GM19397 (cell line): ENCODE data around the gene AKAP6.

ENCODE experiments used
- ATAC-seq: cut with Tn5 transposase; IDR thresholded peaks from one replicate; pipeline ENCODE4 v1.9.1; 2021; ENCODE audit warnings: mild to moderate bottlenecking, moderate library complexity; ENCODE audit not compliant: unreplicated experiment

AKAP6 gene

DNA sequence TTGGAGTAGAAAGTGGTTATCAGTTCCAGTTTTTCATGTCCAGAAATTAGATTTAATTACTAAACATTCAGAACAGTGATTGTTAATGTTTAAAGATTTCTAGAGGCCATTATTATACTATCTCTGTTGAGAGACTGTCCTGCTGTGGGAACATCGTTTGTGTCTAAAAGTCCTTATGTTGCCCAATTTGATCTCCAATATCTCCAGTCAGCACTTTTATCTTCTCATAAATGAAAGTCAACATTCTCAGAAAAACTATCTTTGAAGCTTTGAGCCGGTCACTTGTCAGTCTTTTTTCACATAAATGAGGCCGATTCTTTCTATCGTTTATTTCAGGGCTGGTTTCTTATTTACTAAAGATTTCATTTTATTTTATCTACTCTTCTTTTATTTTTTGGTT is 518.8 kb downstream of the AKAP6 start:
- no peak for ATAC-seq

DNA sequence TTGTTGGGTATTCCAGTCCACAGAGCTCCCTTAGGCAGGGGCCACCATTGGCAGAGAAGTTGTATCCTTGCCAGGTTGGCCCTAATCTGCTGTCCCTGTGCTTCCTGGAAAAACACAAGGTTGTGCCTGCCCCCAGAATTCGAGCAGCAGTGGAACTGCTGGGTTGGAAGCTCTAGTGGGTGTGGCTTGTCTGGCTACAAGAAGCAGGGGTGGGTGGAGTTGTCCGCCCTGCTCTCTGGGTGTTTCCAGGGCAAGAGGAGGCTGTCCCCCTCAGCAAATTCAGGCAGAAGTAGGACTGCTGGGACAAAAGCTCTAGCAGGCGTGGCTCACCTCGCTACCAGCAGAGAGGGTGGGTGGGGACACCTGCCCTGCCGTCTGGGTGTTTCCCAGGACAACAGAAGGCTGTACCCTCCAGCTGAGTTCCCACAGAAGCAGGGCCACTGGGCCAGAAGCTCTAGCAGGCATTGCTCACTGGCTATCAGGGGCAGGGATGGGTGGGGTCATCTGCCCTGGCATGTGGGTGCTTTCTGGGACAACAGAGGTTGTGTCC is 536.8 kb downstream of the AKAP6 start:
- no peak for ATAC-seq

DNA sequence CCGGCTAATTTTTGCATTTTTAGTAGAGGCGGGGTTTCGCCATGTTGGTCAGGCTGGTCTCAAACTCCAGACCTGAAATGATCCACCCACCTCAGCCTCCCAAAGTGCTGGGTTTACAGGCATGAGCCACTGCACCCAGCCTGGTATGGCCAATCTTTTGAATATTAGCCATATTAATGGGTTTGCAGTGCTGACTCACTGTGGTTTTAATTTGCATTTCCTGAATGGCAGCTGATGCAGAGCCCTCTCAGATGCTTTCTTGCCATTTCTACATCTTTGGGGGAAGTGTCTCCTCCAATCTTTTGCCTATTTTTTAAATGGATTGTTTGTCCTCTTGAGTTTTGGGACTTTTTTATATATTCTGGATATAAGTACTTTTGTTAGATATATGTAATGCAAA is 554.1 kb downstream of the AKAP6 start:
- ATAC-seq = no peak
